Mesenchymal stem cell (in vitro differentiated cells and primary cell): ENCODE results near the gene HLA-F. TPM values are rescaled to one million over a fixed set of nuclear protein-coding genes. Genes with fewer than 3 reads are reported as not detected.

Experiments
- DNase-seq: peaks from one replicate; pipeline ENCODE4 v3.0.0-alpha.2; 2013
- H2AFZ ChIP-seq: one replicate; pipeline ENCODE4 v1.6.1; 2013; ENCODE audit warnings: low read depth, mild to moderate bottlenecking, control low read depth, inconsistent platforms, low read length, moderate library complexity
- H2AK5ac ChIP-seq: 2 replicates; pipeline ENCODE4 v1.6.1; 2013; ENCODE audit warnings: low read length, moderate library complexity, mild to moderate bottlenecking, inconsistent platforms; ENCODE audit not compliant: severe bottlenecking
- H2BK120ac ChIP-seq: one replicate; pipeline ENCODE4 v1.6.1; 2013; ENCODE audit warnings: low read depth, mild to moderate bottlenecking, inconsistent platforms, low read length, moderate library complexity
- H2BK12ac ChIP-seq, 2 experiments: one replicate each; pipeline ENCODE4 v1.6.1; 2013; ENCODE audit warnings: inconsistent platforms in 2 of 2, low read length in 2 of 2, mild to moderate bottlenecking in 2 of 2, moderate library complexity in 2 of 2, control low read depth in 1 of 2
- H2BK15ac ChIP-seq: one replicate; pipeline ENCODE4 v1.6.1; 2013; ENCODE audit warnings: mild to moderate bottlenecking, low read depth, inconsistent platforms; ENCODE audit not compliant: poor library complexity, severe bottlenecking
- H2BK5ac ChIP-seq: 2 replicates; pipeline ENCODE4 v1.6.1; 2013; ENCODE audit warnings: low read depth, mild to moderate bottlenecking, low read length, control low read depth, inconsistent platforms; ENCODE audit not compliant: poor library complexity, severe bottlenecking
- H3K14ac ChIP-seq, 2 experiments: one replicate each; pipeline ENCODE4 v1.6.1; 2013; ENCODE audit warnings: inconsistent platforms in 2 of 2, low read length in 2 of 2, control low read depth in 1 of 2, mild to moderate bottlenecking in 1 of 2, moderate library complexity in 1 of 2
- H3K18ac ChIP-seq, 2 experiments: one replicate each; pipeline ENCODE4 v1.6.1; 2013; ENCODE audit warnings: inconsistent platforms in 2 of 2, low read length in 2 of 2, control low read depth in 1 of 2, low read depth in 1 of 2, mild to moderate bottlenecking in 1 of 2
- H3K23ac ChIP-seq, 2 experiments: one replicate each; pipeline ENCODE4 v1.6.1; 2013; ENCODE audit warnings: inconsistent platforms in 2 of 2, low read length in 2 of 2, mild to moderate bottlenecking in 2 of 2, moderate library complexity in 2 of 2, control low read depth in 1 of 2
- H3K27ac ChIP-seq: 2 replicates; pipeline ENCODE4 v1.5.1; 2013; ENCODE audit warnings: mild to moderate bottlenecking, moderate library complexity, low read length, control low read depth, inconsistent platforms; ENCODE audit not compliant: poor library complexity, severe bottlenecking
- H3K27me3 ChIP-seq, 2 experiments: 2 replicates each; pipeline versions ENCODE4 v1.6.1 to v1.7.0; 2013; ENCODE audit warnings: low read length in 2 of 2, mild to moderate bottlenecking in 2 of 2, moderate library complexity in 2 of 2, control low read depth in 1 of 2, inconsistent platforms in 1 of 2; ENCODE audit not compliant: control insufficient read depth in 1 of 2, insufficient read depth in 1 of 2
- H3K36me3 ChIP-seq, 2 experiments: 2 replicates each; pipeline versions ENCODE4 v1.6.1 to v1.7.0; 2013; ENCODE audit warnings: low read length in 2 of 2, control low read depth in 1 of 2, inconsistent platforms in 1 of 2, low read depth in 1 of 2, mild to moderate bottlenecking in 1 of 2; ENCODE audit not compliant: insufficient read depth in 2 of 2, control insufficient read depth in 1 of 2
- H3K4ac ChIP-seq, 2 experiments: one replicate each; pipeline ENCODE4 v1.6.1; 2013; ENCODE audit warnings: inconsistent platforms in 2 of 2, low read length in 2 of 2, mild to moderate bottlenecking in 2 of 2, moderate library complexity in 2 of 2, control low read depth in 1 of 2, low read depth in 1 of 2
- H3K4me1 ChIP-seq: 2 replicates; pipeline ENCODE4 v1.6.1; 2013; ENCODE audit warnings: low read depth, low read length, control low read depth; ENCODE audit not compliant: control insufficient read depth, insufficient read depth
- H3K4me2 ChIP-seq: 2 replicates; pipeline ENCODE4 v1.6.1; 2013; ENCODE audit warnings: low read length, mild to moderate bottlenecking, inconsistent platforms; ENCODE audit not compliant: poor library complexity, severe bottlenecking
- H3K4me3 ChIP-seq, 2 experiments: 2 replicates each; pipeline versions ENCODE4 v1.5.1 to v1.7.0; 2013; ENCODE audit warnings: low read length in 2 of 2, mild to moderate bottlenecking in 2 of 2, control low read depth in 1 of 2, low read depth in 1 of 2; ENCODE audit not compliant: insufficient read depth in 1 of 2
- H3K79me1 ChIP-seq: replicated peaks from 2 replicates; pipeline ENCODE4 v1.6.1; 2013; ENCODE audit warnings: mild to moderate bottlenecking, control low read depth, low read length, inconsistent platforms; ENCODE audit not compliant: poor library complexity, severe bottlenecking
- H3K9ac ChIP-seq: 2 replicates; pipeline ENCODE4 v1.7.0; 2013; ENCODE audit warnings: mild to moderate bottlenecking, low read length, moderate library complexity
- H3K9me3 ChIP-seq: 2 replicates; pipeline ENCODE4 v1.7.0; 2013; ENCODE audit warnings: mild to moderate bottlenecking, low read length; ENCODE audit not compliant: control insufficient read depth
- H4K8ac ChIP-seq: one replicate; pipeline ENCODE4 v1.6.1; 2013; ENCODE audit warnings: inconsistent platforms, mild to moderate bottlenecking, low read length, moderate library complexity
- H4K91ac ChIP-seq: one replicate; pipeline ENCODE4 v1.6.1; 2013; ENCODE audit warnings: mild to moderate bottlenecking, low read length, inconsistent platforms
- WGBS: methylation state at CpG from one replicate; pipeline ENCODE4 v1.1.7; 2013; ENCODE audit warnings: mixed read lengths; 5-methylcytosine and 5-hydroxymethylcytosine counted together
- small RNA-seq: library from polyadenylated mRNA; stranded (forward); fragments of <200 nt; extraction: miRNeasy Mini kit (QIAGEN cat#:217004); gene quantifications from one replicate; pipeline ENCODE3, GENCODE V24; 2013; ENCODE audit warnings: low read depth

The HLA-F gene

GRCh38 chr6:29776684-29777083 is 53.5 kb downstream of the HLA-F start:
- Histone ChIP-seq H2BK5ac (no peak overlapping the region), H2BK12ac (no peak overlapping the region), H2AFZ (no peak overlapping the region), H3K14ac (no peak overlapping the region), H3K27ac (no peak overlapping the region), H4K8ac (no peak overlapping the region), H3K79me1 (no peaks in the 10 kb centered on the region), H3K27me3 (peaks cover 16 to 35% of the 10 kb centered on the region in 2 experiments), H3K4ac (no peak overlapping the region), H3K9me3 (no peaks in the 10 kb centered on the region), H3K18ac (no peak overlapping the region), H3K36me3 (no peaks in the 10 kb centered on the region), H2BK120ac (no peak overlapping the region), H3K9ac (no peak overlapping the region), H2AK5ac (no peak overlapping the region), H3K4me2 (no peak overlapping the region), H3K23ac (no peak overlapping the region), H3K4me3 (no peak overlapping the region), H4K91ac (no peak overlapping the region), H2BK15ac (no peak overlapping the region), H3K4me1 (no peaks in the 10 kb centered on the region)
- WGBS: 100% methylated on average over 1 of the region's 2 CpGs
- DNase-seq: no peak

Small RNA genes within 50 kb of the gene (small RNA-seq; reads per million reads assigned to genes)
- gene AL645939.2 (not detected), gene AL645939.3 (not detected), gene AL645939.4 (not detected), gene RF00019 (not detected)
